ENCODE data around the gene ALKBH6. TPM values are rescaled to one million over a fixed set of nuclear protein-coding genes. Genes with fewer than 3 reads are reported as not detected.

The ALKBH6 gene
- total RNA-seq, 1 experiment from 2014 or later: 32.5 TPM

DNA sequence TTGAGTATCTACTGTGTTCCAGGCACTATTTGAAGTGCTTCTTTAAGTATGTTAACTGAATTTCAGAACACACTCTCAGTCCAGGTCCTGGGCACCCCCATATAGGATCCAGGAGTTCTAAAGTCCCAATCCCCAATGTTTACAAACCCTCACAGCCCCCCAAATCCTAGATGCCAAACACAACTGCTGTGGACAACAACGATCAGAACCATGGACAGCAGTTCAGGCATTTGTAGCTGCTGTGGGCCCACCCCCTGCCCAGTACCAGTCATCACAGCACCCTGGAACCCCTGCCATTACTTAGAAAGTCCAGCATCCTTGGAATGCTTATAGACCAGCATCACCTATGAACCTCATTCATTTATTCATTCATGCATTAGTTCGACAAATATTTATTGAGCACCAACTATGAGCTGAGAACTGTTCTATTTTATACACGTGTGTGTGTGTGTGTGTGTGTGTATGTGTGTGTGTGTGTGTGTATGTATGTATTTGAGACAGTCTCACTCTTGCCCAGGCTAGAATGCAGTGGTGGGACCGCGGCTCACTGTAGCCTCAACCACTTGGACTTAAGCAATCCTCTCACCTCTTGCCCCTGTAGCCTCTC, 38.3 kb downstream of the ALKBH6 start:
- 0 out of 5 replicates have a peak overlapping the region, but pooled peaks of 1 of the 2 experiments have one; percentile 21 for H3K4me3 Mint-ChIP-seq
- Histone ChIP-seq H4K8ac (replicated peaks; ENCODE audit: insufficient read length, low read depth, low read length) (no peak overlapping the region), H3K27ac (ENCODE audit: insufficient read length, low read depth, low read length) (no peak overlapping the region), H3K27me3 (ENCODE audit: insufficient read depth, low read length) (no peaks in the 10 kb centered on the region), H2BK20ac (ENCODE audit: low read depth, low read length, poor library complexity, severe bottlenecking) (no peak overlapping the region), H2AK5ac (ENCODE audit: insufficient read length, low read length) (no peak overlapping the region), H4K5ac (ENCODE audit: insufficient read length, low read depth, low read length) (no peak overlapping the region), H3K4me1 (ENCODE audit: insufficient read depth, low read length) (no peaks in the 10 kb centered on the region), H3K4me2 (ENCODE audit: insufficient read depth, insufficient read length, low read length) (no peak overlapping the region), H2BK120ac (ENCODE audit: low read depth, low read length, poor library complexity, severe bottlenecking) (no peak overlapping the region), H3K23ac (ENCODE audit: insufficient read length, low read depth, low read length) (no peak overlapping the region), H2BK5ac (ENCODE audit: insufficient read length, low read length) (no peak overlapping the region), H3K79me2 (ENCODE audit: insufficient read depth, low read length) (no peaks in the 10 kb centered on the region), H2AFZ (ENCODE audit: low read length) (no peak overlapping the region), H4K20me1 (ENCODE audit: control insufficient read depth, insufficient read depth, insufficient read length) (no peaks in the 10 kb centered on the region), H4K91ac (ENCODE audit: insufficient read length, low read depth, low read length) (no peak overlapping the region), H2BK15ac (ENCODE audit: low read depth, low read length) (no peak overlapping the region), H3K9me3 (ENCODE audit: control insufficient read depth, low read depth, low read length) (no peaks in the 10 kb centered on the region), H3K18ac (ENCODE audit: insufficient read length, low read depth, low read length) (no peak overlapping the region), H2BK12ac (ENCODE audit: insufficient read length, low read depth, low read length) (no peak overlapping the region), H3K9ac (ENCODE audit: extremely low read depth, insufficient read length, low read length) (no peak overlapping the region), H3K23me2 (ENCODE audit: insufficient read length, low read depth, low read length, poor library complexity, severe bottlenecking) (no peaks in the 10 kb centered on the region), H3K79me1 (ENCODE audit: insufficient read depth, low read depth, low read length, poor library complexity, severe bottlenecking) (no peaks in the 10 kb centered on the region), H3T11ph (ENCODE audit: low read length) (no peak overlapping the region), H3K14ac (ENCODE audit: insufficient read depth, low read length) (no peak overlapping the region), H3K4ac (ENCODE audit: low read depth, low read length) (no peak overlapping the region), H3K56ac (ENCODE audit: insufficient read length, low read depth, low read length) (no peak overlapping the region)
- H3K4me1 Mint-ChIP-seq: peaks cover 15 to 19% of the 10 kb centered on the region in 2 experiments
- peaks cover 30% of the 10 kb centered on the region for H3K27me3 Mint-ChIP-seq (ENCODE audit: low read depth)
- H3K9me3 Mint-ChIP-seq: no peaks in the 10 kb centered on the region; a peak in 2 of 5 replicates
- no peaks in the 10 kb centered on the region for H3K36me3 Mint-ChIP-seq (ENCODE audit: insufficient read depth in 1 of 3, low read depth in 3 of 3)
- TF ChIP-seq CTCF (conservative IDR thresholded peaks at IDR 0.05): no peak
- no peak for DNase-seq
- H3K27ac Mint-ChIP-seq: no peak overlapping the region
- no CpG with 5 or more reads among the region's 5 CpGs for WGBS (ENCODE audit: extremely low coverage, insufficient read length, low lambda C conversion rate)

Data from H9 (cell line).